HEK293 (cell line): ENCODE results near the gene SERINC1.

ENCODE experiments used
- CTCF ChIA-PET: fragments of 350-600 bp; formaldehyde crosslinking; extraction: SDS; loops from one replicate; lab custom pipeline; 2021; ENCODE audit warnings: antibody characterized with exemption; lab: Yijun Ruan, JAX
- POLR2A ChIA-PET: fragments of 300-600 bp; formaldehyde crosslinking; extraction: SDS; loops from one replicate; lab custom pipeline; 2020; ENCODE audit warnings: antibody characterized with exemption, inconsistent platforms; lab: Yijun Ruan, JAX
- H3K27ac ChIP-seq: fragments of 200-500 bp; sonication (Bioruptor generic); 2 replicates; pipeline ENCODE4 v1.5.1; 2014; ENCODE audit warnings: low read depth, low read length, control low read depth, inconsistent platforms; ENCODE audit errors: extremely low read depth
- H3K36me3 ChIP-seq, 2 experiments: fragments of 200-500 bp in 1 of 2; sonication (Bioruptor generic) in 1 of 2; 1 replicate in 1 of 2; 2 replicates in 1 of 2; pipeline ENCODE4 v1.5.1; 2014 to 2017; ENCODE audit warnings: inconsistent platforms in 2 of 2, low read length in 2 of 2; ENCODE audit not compliant: control insufficient read depth in 2 of 2, insufficient read depth in 1 of 2
- H3K4me1 ChIP-seq: fragments of 200-500 bp; sonication (Bioruptor generic); 2 replicates; pipeline ENCODE4 v1.5.1; 2014; ENCODE audit warnings: mild to moderate bottlenecking, low read length, inconsistent platforms; ENCODE audit not compliant: control insufficient read depth, insufficient read depth
- H3K4me3 ChIP-seq: 2 replicates; pipeline ENCODE4 v1.5.1; 2011; ENCODE audit warnings: low read depth, mild to moderate bottlenecking, control low read depth, low read length, moderate library complexity
- H3K9me3 ChIP-seq: fragments of 200-500 bp; sonication (Bioruptor generic); 2 replicates; pipeline ENCODE4 v1.5.1; 2014; ENCODE audit warnings: low read depth, low read length, inconsistent platforms; ENCODE audit not compliant: control insufficient read depth, insufficient read depth
- MEIS1 ChIP-seq: sonication (generic); formaldehyde crosslinking; IDR thresholded peaks from 2 replicates; pipeline ENCODE4 v1.8.1; 2022; ENCODE audit warnings: missing genetic modification reagents, mild to moderate bottlenecking, borderline replicate concordance
- SCRT1 ChIP-seq: fragments of 450-650 bp; formaldehyde crosslinking; IDR thresholded peaks from 2 replicates; pipeline ENCODE4 v1.5.1; 2016; ENCODE audit warnings: missing biosample characterization, missing genetic modification characterization, borderline replicate concordance
- ZBTB21 ChIP-seq: fragments of 450-650 bp; formaldehyde crosslinking; IDR thresholded peaks from 2 replicates; pipeline ENCODE4 v1.5.1; 2017; ENCODE audit warnings: missing biosample characterization, missing genetic modification characterization
- ZFP3 ChIP-seq: fragments of 450-650 bp; formaldehyde crosslinking; IDR thresholded peaks from 2 replicates; pipeline ENCODE4 v1.5.1; 2016; ENCODE audit warnings: low read depth, missing biosample characterization, missing genetic modification characterization
- ZNF121 ChIP-seq: fragments of 450-650 bp; formaldehyde crosslinking; IDR thresholded peaks from 2 replicates; pipeline ENCODE4 v1.5.1; 2016; ENCODE audit warnings: missing biosample characterization, missing genetic modification characterization
- ZNF146 ChIP-seq: fragments of 450-650 bp; formaldehyde crosslinking; IDR thresholded peaks from 2 replicates; pipeline ENCODE4 v1.5.1; 2016; ENCODE audit warnings: missing biosample characterization, missing genetic modification characterization
- ZNF214 ChIP-seq: fragments of 450-650 bp; formaldehyde crosslinking; IDR thresholded peaks from 2 replicates; pipeline ENCODE4 v1.5.1; 2017; ENCODE audit warnings: missing biosample characterization, mild to moderate bottlenecking, missing genetic modification characterization, borderline replicate concordance
- ZNF274 ChIP-seq, 2 experiments: fragments of 200-500 bp in 1 of 2; fragments of 450-650 bp in 1 of 2; sonication (Bioruptor generic) in 1 of 2; formaldehyde crosslinking in 1 of 2; IDR thresholded peaks; 2 replicates each; pipeline versions ENCODE4 v1.5.1 to v1.6.1; 2014 to 2016; ENCODE audit warnings: borderline replicate concordance in 1 of 2, inconsistent platforms in 1 of 2, low read length in 1 of 2, missing biosample characterization in 1 of 2, missing genetic modification characterization in 1 of 2
- ZNF350 ChIP-seq: fragments of 450-650 bp; formaldehyde crosslinking; IDR thresholded peaks from 2 replicates; pipeline ENCODE4 v1.5.0; 2017; ENCODE audit warnings: missing biosample characterization, mild to moderate bottlenecking, missing genetic modification characterization
- ZNF510 ChIP-seq: fragments of 450-650 bp; formaldehyde crosslinking; IDR thresholded peaks from 2 replicates; pipeline ENCODE4 v1.5.1; 2018; ENCODE audit warnings: mild to moderate bottlenecking, missing genetic modification characterization, missing biosample characterization; ENCODE audit not compliant: insufficient replicate concordance
- ZNF521 ChIP-seq: fragments of 450-650 bp; formaldehyde crosslinking; IDR thresholded peaks from 2 replicates; pipeline ENCODE4 v1.5.1; 2017; ENCODE audit warnings: missing biosample characterization, mild to moderate bottlenecking, missing genetic modification characterization
- ZNF626 ChIP-seq: fragments of 450-650 bp; sonication (Bioruptor Pico); formaldehyde crosslinking; IDR thresholded peaks from 2 replicates; pipeline ENCODE4 v1.5.1; 2018; ENCODE audit warnings: missing biosample characterization, missing genetic modification characterization, inconsistent platforms
- ZNF701 ChIP-seq: fragments of 450-650 bp; formaldehyde crosslinking; IDR thresholded peaks from 2 replicates; pipeline ENCODE4 v1.5.1; 2016; ENCODE audit warnings: missing biosample characterization, missing genetic modification characterization
- ZXDB ChIP-seq: fragments of 450-650 bp; formaldehyde crosslinking; IDR thresholded peaks from 2 replicates; pipeline ENCODE4 v1.5.1; 2016; ENCODE audit warnings: missing biosample characterization, missing genetic modification characterization
- TF ChIP-seq, protein P1 (sequence below): fragments of 450-650 bp; formaldehyde crosslinking; IDR thresholded peaks from 2 replicates; pipeline ENCODE4 v1.5.1; 2016; ENCODE audit warnings: missing biosample characterization, missing genetic modification characterization
- TF ChIP-seq, protein P2 (sequence below): fragments of 450-650 bp; formaldehyde crosslinking; conservative IDR thresholded peaks from 2 replicates; pipeline ENCODE4 v1.5.1; 2016; ENCODE audit warnings: low read depth, missing biosample characterization, missing genetic modification characterization
- TF ChIP-seq, protein P3 (sequence below): fragments of 450-650 bp; formaldehyde crosslinking; IDR thresholded peaks from 2 replicates; pipeline ENCODE4 v1.5.1; 2016; ENCODE audit warnings: missing biosample characterization, missing genetic modification characterization
- TF ChIP-seq, protein P4 (sequence below): fragments of 450-650 bp; formaldehyde crosslinking; IDR thresholded peaks from 2 replicates; pipeline ENCODE4 v1.5.1; 2016; ENCODE audit warnings: missing biosample characterization, missing genetic modification characterization

SERINC1 gene

DNA sequence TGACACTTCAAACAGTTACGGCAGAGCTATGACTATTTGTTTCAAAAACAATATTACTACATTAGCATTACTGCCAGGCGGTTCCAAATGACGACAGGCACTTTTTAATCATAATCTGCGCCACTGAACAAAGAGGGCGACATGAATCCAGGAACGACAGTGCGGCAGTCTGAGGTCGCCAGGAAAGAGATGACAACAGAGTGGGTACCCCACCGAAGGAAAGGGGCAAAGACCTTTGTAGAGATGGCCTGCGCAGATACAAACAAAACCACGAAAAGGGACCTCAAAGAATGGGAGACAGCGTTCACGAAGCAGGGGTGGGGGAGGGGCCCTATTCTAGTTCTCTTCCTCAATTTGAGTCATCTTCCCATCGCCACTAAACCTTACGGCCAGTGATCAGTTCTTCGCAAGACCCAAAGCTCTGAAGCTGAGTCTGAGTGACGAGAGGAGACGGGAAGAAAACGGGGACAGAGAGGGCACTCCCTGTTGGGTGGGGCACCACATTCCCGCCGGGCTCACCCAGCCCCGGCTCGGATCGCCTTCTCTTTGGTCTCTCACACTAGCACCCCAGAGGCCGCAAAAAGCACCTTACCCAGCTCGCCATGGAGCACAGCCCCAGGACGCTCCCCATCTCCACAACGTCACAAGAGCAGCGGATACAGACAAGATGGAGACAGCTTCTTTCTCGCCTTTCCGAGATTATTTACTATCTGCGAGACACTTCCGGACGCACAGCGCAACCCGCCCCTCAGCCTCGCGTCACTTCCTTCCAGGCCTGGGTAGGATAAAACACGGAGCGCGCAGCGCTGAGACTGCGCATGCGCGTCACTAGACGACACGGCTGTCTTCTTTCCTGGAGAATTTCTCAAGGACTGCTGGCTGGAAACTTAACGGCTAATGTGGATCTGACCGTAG is at the start of gene SERINC1 (continued):
- TF ChIP-seq, protein P1, sequence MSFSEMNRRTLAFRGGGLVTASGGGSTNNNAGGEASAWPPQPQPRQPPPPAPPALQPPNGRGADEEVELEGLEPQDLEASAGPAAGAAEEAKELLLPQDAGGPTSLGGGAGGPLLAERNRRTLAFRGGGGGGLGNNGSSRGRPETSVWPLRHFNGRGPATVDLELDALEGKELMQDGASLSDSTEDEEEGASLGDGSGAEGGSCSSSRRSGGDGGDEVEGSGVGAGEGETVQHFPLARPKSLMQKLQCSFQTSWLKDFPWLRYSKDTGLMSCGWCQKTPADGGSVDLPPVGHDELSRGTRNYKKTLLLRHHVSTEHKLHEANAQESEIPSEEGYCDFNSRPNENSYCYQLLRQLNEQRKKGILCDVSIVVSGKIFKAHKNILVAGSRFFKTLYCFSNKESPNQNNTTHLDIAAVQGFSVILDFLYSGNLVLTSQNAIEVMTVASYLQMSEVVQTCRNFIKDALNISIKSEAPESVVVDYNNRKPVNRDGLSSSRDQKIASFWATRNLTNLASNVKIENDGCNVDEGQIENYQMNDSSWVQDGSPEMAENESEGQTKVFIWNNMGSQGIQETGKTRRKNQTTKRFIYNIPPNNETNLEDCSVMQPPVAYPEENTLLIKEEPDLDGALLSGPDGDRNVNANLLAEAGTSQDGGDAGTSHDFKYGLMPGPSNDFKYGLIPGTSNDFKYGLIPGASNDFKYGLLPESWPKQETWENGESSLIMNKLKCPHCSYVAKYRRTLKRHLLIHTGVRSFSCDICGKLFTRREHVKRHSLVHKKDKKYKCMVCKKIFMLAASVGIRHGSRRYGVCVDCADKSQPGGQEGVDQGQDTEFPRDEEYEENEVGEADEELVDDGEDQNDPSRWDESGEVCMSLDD, result 0 out of 2 replicates have a peak, but pooled peaks have one; percentile 23
- peak; percentile 61; the same call in 1 of the 2 replicates for TF ChIP-seq ZXDB (tag by site-specific recombination)
- TF ChIP-seq, protein P2, sequence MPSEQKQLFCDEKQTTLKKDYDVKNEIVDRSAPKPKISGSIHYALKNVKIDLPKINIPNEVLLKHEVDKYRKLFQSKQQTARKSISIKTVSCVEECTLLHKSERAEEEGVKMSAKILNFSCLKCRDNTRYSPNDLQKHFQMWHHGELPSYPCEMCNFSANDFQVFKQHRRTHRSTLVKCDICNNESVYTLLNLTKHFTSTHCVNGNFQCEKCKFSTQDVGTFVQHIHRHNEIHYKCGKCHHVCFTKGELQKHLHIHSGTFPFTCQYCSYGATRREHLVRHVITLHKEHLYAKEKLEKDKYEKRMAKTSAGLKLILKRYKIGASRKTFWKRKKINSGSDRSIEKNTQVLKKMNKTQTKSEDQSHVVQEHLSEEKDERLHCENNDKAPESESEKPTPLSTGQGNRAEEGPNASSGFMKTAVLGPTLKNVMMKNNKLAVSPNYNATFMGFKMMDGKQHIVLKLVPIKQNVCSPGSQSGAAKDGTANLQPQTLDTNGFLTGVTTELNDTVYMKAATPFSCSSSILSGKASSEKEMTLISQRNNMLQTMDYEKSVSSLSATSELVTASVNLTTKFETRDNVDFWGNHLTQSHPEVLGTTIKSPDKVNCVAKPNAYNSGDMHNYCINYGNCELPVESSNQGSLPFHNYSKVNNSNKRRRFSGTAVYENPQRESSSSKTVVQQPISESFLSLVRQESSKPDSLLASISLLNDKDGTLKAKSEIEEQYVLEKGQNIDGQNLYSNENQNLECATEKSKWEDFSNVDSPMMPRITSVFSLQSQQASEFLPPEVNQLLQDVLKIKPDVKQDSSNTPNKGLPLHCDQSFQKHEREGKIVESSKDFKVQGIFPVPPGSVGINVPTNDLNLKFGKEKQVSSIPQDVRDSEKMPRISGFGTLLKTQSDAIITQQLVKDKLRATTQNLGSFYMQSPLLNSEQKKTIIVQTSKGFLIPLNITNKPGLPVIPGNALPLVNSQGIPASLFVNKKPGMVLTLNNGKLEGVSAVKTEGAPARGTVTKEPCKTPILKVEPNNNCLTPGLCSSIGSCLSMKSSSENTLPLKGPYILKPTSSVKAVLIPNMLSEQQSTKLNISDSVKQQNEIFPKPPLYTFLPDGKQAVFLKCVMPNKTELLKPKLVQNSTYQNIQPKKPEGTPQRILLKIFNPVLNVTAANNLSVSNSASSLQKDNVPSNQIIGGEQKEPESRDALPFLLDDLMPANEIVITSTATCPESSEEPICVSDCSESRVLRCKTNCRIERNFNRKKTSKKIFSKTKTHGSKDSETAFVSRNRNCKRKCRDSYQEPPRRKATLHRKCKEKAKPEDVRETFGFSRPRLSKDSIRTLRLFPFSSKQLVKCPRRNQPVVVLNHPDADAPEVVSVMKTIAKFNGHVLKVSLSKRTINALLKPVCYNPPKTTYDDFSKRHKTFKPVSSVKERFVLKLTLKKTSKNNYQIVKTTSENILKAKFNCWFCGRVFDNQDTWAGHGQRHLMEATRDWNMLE (tag by site-specific recombination), result peak; percentile 64
- TF ChIP-seq, protein P3, sequence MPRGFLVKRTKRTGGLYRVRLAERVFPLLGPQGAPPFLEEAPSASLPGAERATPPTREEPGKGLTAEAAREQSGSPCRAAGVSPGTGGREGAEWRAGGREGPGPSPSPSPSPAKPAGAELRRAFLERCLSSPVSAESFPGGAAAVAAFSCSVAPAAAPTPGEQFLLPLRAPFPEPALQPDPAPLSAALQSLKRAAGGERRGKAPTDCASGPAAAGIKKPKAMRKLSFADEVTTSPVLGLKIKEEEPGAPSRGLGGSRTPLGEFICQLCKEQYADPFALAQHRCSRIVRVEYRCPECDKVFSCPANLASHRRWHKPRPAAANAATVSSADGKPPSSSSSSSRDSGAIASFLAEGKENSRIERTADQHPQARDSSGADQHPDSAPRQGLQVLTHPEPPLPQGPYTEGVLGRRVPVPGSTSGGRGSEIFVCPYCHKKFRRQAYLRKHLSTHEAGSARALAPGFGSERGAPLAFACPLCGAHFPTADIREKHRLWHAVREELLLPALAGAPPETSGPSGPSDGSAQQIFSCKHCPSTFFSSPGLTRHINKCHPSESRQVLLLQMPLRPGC (tag by site-specific recombination), result peak; percentile 41; the same call in 1 of the 2 replicates

DNA sequence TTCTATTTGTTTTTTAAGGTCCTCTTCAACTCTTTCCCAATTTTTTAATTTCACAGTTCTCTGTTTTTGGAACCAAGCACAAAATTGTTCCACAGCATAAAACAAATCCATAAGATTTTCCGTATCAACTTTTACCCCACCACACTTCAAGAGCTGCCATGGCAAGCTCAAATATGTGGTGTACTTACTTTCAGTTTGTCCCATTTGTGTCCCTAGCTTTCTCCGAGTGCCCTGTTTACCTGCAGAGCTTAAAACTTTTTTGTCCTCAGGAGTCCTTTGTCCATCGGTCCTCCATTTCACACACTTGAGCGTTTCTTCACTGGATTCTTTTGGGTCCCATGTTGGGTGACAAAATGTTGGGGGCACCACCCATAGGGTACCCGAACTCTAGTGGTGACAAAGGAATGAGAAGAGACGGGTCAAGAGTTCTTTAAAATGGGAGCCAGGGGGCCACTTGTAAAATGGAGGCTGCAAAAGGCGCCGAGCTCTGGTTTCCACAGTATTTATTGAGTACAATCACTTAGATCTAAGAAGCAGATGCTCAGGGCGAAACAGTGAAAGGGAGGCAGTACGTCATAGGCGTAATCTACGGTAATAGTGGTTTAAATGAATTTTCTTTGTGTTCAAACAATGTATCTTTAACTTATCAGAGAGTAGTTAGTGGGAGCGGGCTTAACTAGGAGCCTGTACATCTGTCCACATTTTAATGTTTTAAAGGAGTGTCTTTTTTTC is 39.8 kb upstream of the SERINC1 start:
- ChIA-PET CTCF (interaction anchor here (0.5 to 2.4 kb wide), 3 partner anchors 19 to 129 kb away, joined by 3 to 10 read pairs (median 9); no protein-coding TSS in a partner anchor), POLR2A (no interaction called here)
- Histone ChIP-seq H3K9me3 (no peaks in the 10 kb centered on the region), H3K27ac (no peak overlapping the region), H3K4me1 (no peaks in the 10 kb centered on the region), H3K4me3 (no peak overlapping the region), H3K36me3 (no peaks in the 10 kb centered on the region)
- no peak for TF ChIP-seq MEIS1 (CRISPR knock-in tag)
- TF ChIP-seq ZNF214 (tag by site-specific recombination), result no peak
- TF ChIP-seq ZFP3 (tag by site-specific recombination), result no peak
- no peak for TF ChIP-seq ZNF146
- no peak for TF ChIP-seq ZNF274 (IDR thresholded peaks at IDR 0.05; ENCODE audit: low read length)
- no peak for TF ChIP-seq ZNF274 (tag by site-specific recombination; IDR thresholded peaks at IDR 0.05; ENCODE audit: borderline replicate concordance)
- no peak for TF ChIP-seq ZNF121 (tag by site-specific recombination)
- TF ChIP-seq ZNF626 (tag by site-specific recombination), result no peak
- no peak for TF ChIP-seq ZNF510 (tag by site-specific recombination)
- no peak for TF ChIP-seq ZBTB21 (tag by site-specific recombination)
- no peak for TF ChIP-seq ZNF521 (tag by site-specific recombination)
- TF ChIP-seq, protein P4, sequence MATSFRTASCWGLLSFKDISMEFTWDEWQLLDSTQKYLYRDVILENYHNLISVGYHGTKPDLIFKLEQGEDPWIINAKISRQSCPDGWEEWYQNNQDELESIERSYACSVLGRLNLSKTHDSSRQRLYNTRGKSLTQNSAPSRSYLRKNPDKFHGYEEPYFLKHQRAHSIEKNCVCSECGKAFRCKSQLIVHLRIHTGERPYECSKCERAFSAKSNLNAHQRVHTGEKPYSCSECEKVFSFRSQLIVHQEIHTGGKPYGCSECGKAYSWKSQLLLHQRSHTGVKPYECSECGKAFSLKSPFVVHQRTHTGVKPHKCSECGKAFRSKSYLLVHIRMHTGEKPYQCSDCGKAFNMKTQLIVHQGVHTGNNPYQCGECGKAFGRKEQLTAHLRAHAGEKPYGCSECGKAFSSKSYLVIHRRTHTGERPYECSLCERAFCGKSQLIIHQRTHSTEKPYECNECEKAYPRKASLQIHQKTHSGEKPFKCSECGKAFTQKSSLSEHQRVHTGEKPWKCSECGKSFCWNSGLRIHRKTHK (tag by site-specific recombination), result no peak
- TF ChIP-seq ZNF701, result no peak
- no peak for TF ChIP-seq SCRT1 (tag by site-specific recombination)
- no peak for TF ChIP-seq ZNF350 (tag by site-specific recombination)
